Measurements from ENCODE around the gene SEMA4F.

Gene SEMA4F

GRCh38 chr2:74708296-74708695 is 54.2 kb downstream of the SEMA4F start:
- no peak for DNase-seq

GRCh38 chr2:74708883-74709282 is 54.8 kb downstream of the SEMA4F start:
- DNase-seq = no peak

GRCh38 chr2:74712223-74713053 is 58.4 kb downstream of the SEMA4F start:
- no peak for DNase-seq

- no peak for DNase-seq
Observed at GRCh38 chr2:74714691-74715080, 60.6 kb downstream of the SEMA4F start.

GRCh38 chr2:74715081-74715791 is 61.2 kb downstream of the SEMA4F start:
- DNase-seq = peak; percentile 68

GRCh38 chr2:74715880-74716279 is 61.8 kb downstream of the SEMA4F start:
- no peak for DNase-seq

- no peak for DNase-seq
Observed at GRCh38 chr2:74719066-74719465, 65.0 kb downstream of the SEMA4F start.

GRCh38 chr2:74721316-74721715 is 67.3 kb downstream of the SEMA4F start:
- no peak for DNase-seq

- DNase-seq = no peak
Observed at GRCh38 chr2:74724496-74724895, 70.4 kb downstream of the SEMA4F start.

GRCh38 chr2:74725287-74725686 is 71.2 kb downstream of the SEMA4F start:
- DNase-seq = no peak

- DNase-seq = no peak
Observed at GRCh38 chr2:74728842-74729241, 74.8 kb downstream of the SEMA4F start.

GRCh38 chr2:74730530-74730929 is 76.5 kb downstream of the SEMA4F start:
- no peak for DNase-seq
